ENCODE data around the gene CASZ1.

CASZ1 gene

GRCh38 chr1:10709646-10710045 lies 86.8 kb downstream of the CASZ1 start:
- no peak overlapping the region for H3K4me3 ChIP-seq (replicated peaks; ENCODE audit: insufficient read depth, low read length)
- no peak overlapping the region for H3K27ac ChIP-seq (replicated peaks)
- TF ChIP-seq REST (IDR thresholded peaks at IDR 0.05; ENCODE audit: insufficient replicate concordance, low read depth) (no peak), SPI1 (IDR thresholded peaks at IDR 0.05; ENCODE audit: borderline replicate concordance, low read depth) (no peak)
- no peak for DNase-seq (ENCODE audit: low read depth in 1 of 2, low spot score in 1 of 2)
- peaks cover 2% of the 10 kb centered on the region for H3K27me3 ChIP-seq (ENCODE audit: insufficient read depth, poor library complexity, severe bottlenecking)

- DNase-seq (ENCODE audit: low read depth in 1 of 2, low spot score in 1 of 2): no peak
- no peak overlapping the region for H3K4me3 ChIP-seq (replicated peaks; ENCODE audit: insufficient read depth, low read length)
Observed at GRCh38 chr1:10709165-10709564, 87.3 kb downstream of the CASZ1 start.

GRCh38 chr1:10708757-10709156 lies 87.7 kb downstream of the CASZ1 start:
- no peak for DNase-seq (ENCODE audit: low read depth in 1 of 2, low spot score in 1 of 2)
- no peak overlapping the region for H3K4me3 ChIP-seq (replicated peaks; ENCODE audit: insufficient read depth, low read length)
- TF ChIP-seq CTCF (IDR thresholded peaks at IDR 0.05; ENCODE audit: insufficient read depth, low read length) (no peak), POLR2AphosphoS5 (IDR thresholded peaks at IDR 0.05; ENCODE audit: low read depth) (no peak), REST (IDR thresholded peaks at IDR 0.05; ENCODE audit: insufficient replicate concordance, low read depth) (no peak), GABPA (IDR thresholded peaks at IDR 0.05; ENCODE audit: low read depth) (no peak), SPI1 (IDR thresholded peaks at IDR 0.05; ENCODE audit: borderline replicate concordance, low read depth) (no peak)
- H3K27ac ChIP-seq (replicated peaks): no peak overlapping the region
- peaks cover 2% of the 10 kb centered on the region for H3K27me3 ChIP-seq (ENCODE audit: insufficient read depth, poor library complexity, severe bottlenecking)

More at GRCh38 chr1:10709165-10709564, 87.3 kb downstream of the CASZ1 start:
- H3K27me3 ChIP-seq (ENCODE audit: insufficient read depth, poor library complexity, severe bottlenecking): peaks cover 2% of the 10 kb centered on the region
- TF ChIP-seq REST (IDR thresholded peaks at IDR 0.05; ENCODE audit: insufficient replicate concordance, low read depth): no peak
- TF ChIP-seq SPI1 (IDR thresholded peaks at IDR 0.05; ENCODE audit: borderline replicate concordance, low read depth): no peak
- H3K27ac ChIP-seq (replicated peaks): no peak overlapping the region

GRCh38 chr1:10707208-10707607 lies 89.2 kb downstream of the CASZ1 start:
- TF ChIP-seq POLR2AphosphoS5 (IDR thresholded peaks at IDR 0.05; ENCODE audit: low read depth) (no peak), REST (IDR thresholded peaks at IDR 0.05; ENCODE audit: insufficient replicate concordance, low read depth) (no peak)
- peaks cover 2% of the 10 kb centered on the region for H3K27me3 ChIP-seq (ENCODE audit: insufficient read depth, poor library complexity, severe bottlenecking)
- no peak overlapping the region for H3K27ac ChIP-seq (replicated peaks)
- no peak for DNase-seq (ENCODE audit: low read depth in 1 of 2, low spot score in 1 of 2)
- H3K4me3 ChIP-seq (replicated peaks; ENCODE audit: insufficient read depth, low read length): no peak overlapping the region
